SK-N-SH (cell line): ENCODE data around the gene FMC1. TPM values are rescaled to one million over a fixed set of nuclear protein-coding genes. Genes with fewer than 3 reads are reported as not detected.

ENCODE experiments used
- CTCF ChIA-PET: fragments of 300-600, 350-600 bp; formaldehyde crosslinking; extraction: SDS; loops from one replicate; lab custom pipeline; 2021; lab: Yijun Ruan, JAX
- POLR2A ChIA-PET: fragments of 350-600 bp; sonication (Branson Sonifier 250); formaldehyde crosslinking; extraction: SDS; loops from one replicate; lab custom pipeline; 2020; ENCODE audit warnings: antibody characterized with exemption, inconsistent platforms; lab: Yijun Ruan, JAX
- DNase-seq: peaks from one replicate; pipeline ENCODE4 v3.0.0; 2012
- H2AFZ ChIP-seq: fragments of 200-600 bp; sonication (generic); 2 replicates; pipeline ENCODE4 v1.8.1; 2016; ENCODE audit warnings: antibody characterized with exemption, mild to moderate bottlenecking, low read depth
- H3F3A ChIP-seq: fragments of 200-600 bp; sonication (generic); replicated peaks from 2 replicates; pipeline ENCODE3; 2016; ENCODE audit warnings: antibody characterized with exemption, mild to moderate bottlenecking; ENCODE audit not compliant: insufficient read depth
- H3K27ac ChIP-seq, 2 experiments: fragments of 200-500 bp in 1 of 2; fragments of 200-600 bp in 1 of 2; sonication (Bioruptor generic) in 1 of 2; sonication (generic), shearing (Covaris generic) in 1 of 2; 2 replicates each; pipeline versions ENCODE4 v1.5.1 to v1.6.1; 2014 to 2016; ENCODE audit warnings: low read depth in 2 of 2, inconsistent platforms in 1 of 2, low read length in 1 of 2, mild to moderate bottlenecking in 1 of 2, mixed read lengths in 1 of 2
- H3K27me3 ChIP-seq: fragments of 200-600 bp; sonication (generic), shearing (Covaris generic); 2 replicates; pipeline ENCODE4 v1.6.1; 2016; ENCODE audit warnings: mixed run types; ENCODE audit not compliant: insufficient read depth
- H3K36me3 ChIP-seq, 2 experiments: fragments of 200-500 bp in 1 of 2; fragments of 200-600 bp in 1 of 2; sonication (Bioruptor generic) in 1 of 2; sonication (generic) in 1 of 2; replicated peaks in 1 of 2; 2 replicates each; pipeline versions ENCODE3 to v1.5.1; 2014 to 2016; ENCODE audit warnings: low read length in 1 of 2, mild to moderate bottlenecking in 1 of 2; ENCODE audit not compliant: insufficient read depth in 2 of 2, control insufficient read depth in 1 of 2
- H3K4me1 ChIP-seq, 2 experiments: fragments of 200-500 bp in 1 of 2; fragments of 200-600 bp in 1 of 2; sonication (Bioruptor generic) in 1 of 2; sonication (generic), shearing (Covaris generic) in 1 of 2; 2 replicates each; pipeline versions ENCODE4 v1.5.1 to v1.6.1; 2014 to 2016; ENCODE audit warnings: low read depth in 1 of 2, low read length in 1 of 2, mixed run types in 1 of 2; ENCODE audit not compliant: insufficient read depth in 2 of 2, control insufficient read depth in 1 of 2
- H3K4me2 ChIP-seq: fragments of 200-600 bp; sonication (generic), shearing (Covaris generic); 2 replicates; pipeline ENCODE4 v1.6.1; 2017; ENCODE audit warnings: mixed run types
- H3K4me3 ChIP-seq, 2 experiments: fragments of 200-500 bp in 1 of 2; fragments of 200-600 bp in 1 of 2; sonication (Bioruptor generic) in 1 of 2; sonication (generic), shearing (Covaris generic) in 1 of 2; 2 replicates each; pipeline versions ENCODE4 v1.5.1 to v1.8.1; 2014 to 2016; ENCODE audit warnings: low read depth in 2 of 2, inconsistent platforms in 1 of 2, low read length in 1 of 2, mild to moderate bottlenecking in 1 of 2, mixed read lengths in 1 of 2, moderate library complexity in 1 of 2
- H3K79me2 ChIP-seq: fragments of 200-600 bp; sonication (generic); 2 replicates; pipeline ENCODE4 v1.8.1; 2017; ENCODE audit warnings: mild to moderate bottlenecking; ENCODE audit not compliant: insufficient read depth
- H3K9ac ChIP-seq: fragments of 200-600 bp; sonication (generic); 2 replicates; pipeline ENCODE4 v1.6.1; 2017; ENCODE audit warnings: mixed run types
- H3K9me2 ChIP-seq: fragments of 200-600 bp; sonication (generic); 2 replicates; pipeline ENCODE4 v1.6.1; 2017; ENCODE audit warnings: mixed run types
- H3K9me3 ChIP-seq: fragments of 200-600 bp; sonication (generic); 2 replicates; pipeline ENCODE4 v1.6.1; 2017; ENCODE audit warnings: mixed run types, mild to moderate bottlenecking, moderate library complexity
- H4K20me1 ChIP-seq: fragments of 200-600 bp; sonication (generic); 2 replicates; pipeline ENCODE4 v1.6.1; 2017; ENCODE audit warnings: mild to moderate bottlenecking, mixed run types; ENCODE audit not compliant: insufficient read depth
- CHD2 ChIP-seq: fragments of 150-350 bp; IDR thresholded peaks from 2 replicates; pipeline ENCODE4 v1.6.1; 2018; ENCODE audit warnings: low read length; ENCODE audit not compliant: partially characterized antibody
- ELF1 ChIP-seq: IDR thresholded peaks from 2 replicates; pipeline ENCODE4 v1.4.0; 2012
- EP300 ChIP-seq, 2 experiments: IDR thresholded peaks; 2 replicates each; pipeline versions ENCODE4 v1.4.0 to v1.6.1; 2012; ENCODE audit warnings: borderline replicate concordance in 1 of 2, low read depth in 1 of 2, low read length in 1 of 2
- EZH2phosphoT487 ChIP-seq: fragments of 200-600 bp; sonication (generic); IDR thresholded peaks from 2 replicates; pipeline ENCODE4 v1.6.1; 2017; ENCODE audit warnings: low read depth, mixed run types, mild to moderate bottlenecking, antibody characterized with exemption, moderate library complexity, borderline replicate concordance
- FOXJ3 ChIP-seq: sonication (generic); formaldehyde crosslinking; IDR thresholded peaks from 2 replicates; pipeline ENCODE4 v1.5.1; 2020; ENCODE audit warnings: mild to moderate bottlenecking, missing genetic modification reagents
- FOXM1 ChIP-seq: IDR thresholded peaks from 2 replicates; pipeline ENCODE4 v1.4.0; 2012; ENCODE audit warnings: low read depth, mild to moderate bottlenecking
- JUND ChIP-seq: IDR thresholded peaks from 2 replicates; pipeline ENCODE4 v1.4.0; 2012
- MEF2A ChIP-seq: IDR thresholded peaks from 2 replicates; pipeline ENCODE4 v1.4.0; 2012; ENCODE audit warnings: low read depth, borderline replicate concordance
- NRF1 ChIP-seq: IDR thresholded peaks from 2 replicates; pipeline ENCODE4 v1.6.1; 2012; ENCODE audit warnings: low read depth, mild to moderate bottlenecking, low read length
- POLR2AphosphoS5 ChIP-seq: IDR thresholded peaks from 2 replicates; pipeline ENCODE4 v1.6.1; 2012; ENCODE audit warnings: low read depth, low read length
- RCOR1 ChIP-seq: fragments of 150-350 bp; IDR thresholded peaks from 2 replicates; pipeline ENCODE4 v1.6.1; 2017; ENCODE audit warnings: antibody characterized with exemption, low read length
- RFX5 ChIP-seq: IDR thresholded peaks from 2 replicates; pipeline ENCODE4 v1.6.1; 2012; ENCODE audit warnings: mild to moderate bottlenecking, improper control_type of control experiment, low read length
- SIN3A ChIP-seq: IDR thresholded peaks from 2 replicates; pipeline ENCODE4 v1.6.1; 2012; ENCODE audit warnings: low read depth, mild to moderate bottlenecking, low read length, moderate library complexity, borderline replicate concordance
- SMC3 ChIP-seq: IDR thresholded peaks from 2 replicates; pipeline ENCODE4 v1.6.1; 2012; ENCODE audit warnings: low read depth, low read length, improper control_type of control experiment
- TEAD4 ChIP-seq: IDR thresholded peaks from 2 replicates; pipeline ENCODE4 v1.4.0; 2012; ENCODE audit warnings: mild to moderate bottlenecking, borderline replicate concordance; ENCODE audit not compliant: insufficient read depth
- YY1 ChIP-seq: IDR thresholded peaks from 2 replicates; pipeline ENCODE4 v1.4.0; 2012; ENCODE audit warnings: low read depth, mild to moderate bottlenecking
- WGBS: methylation state at CpG from one replicate; pipeline ENCODE4 v1.1.6; 2017; ENCODE audit warnings: low lambda C conversion rate; 5-methylcytosine and 5-hydroxymethylcytosine counted together
- polyA plus RNA-seq, 3 experiments: library from polyadenylated mRNA; depleted of rRNA; stranded (reverse); fragments of >200 nt; gene quantifications; 2 replicates each; pipeline ENCODE4 v1.2.3, GENCODE V29; 2012
- TF ChIP-seq, protein P1 (sequence below): IDR thresholded peaks from 2 replicates; pipeline ENCODE4 v1.4.0; 2012; ENCODE audit warnings: low read depth
- TF ChIP-seq, protein P2 (sequence below): IDR thresholded peaks from 2 replicates; pipeline ENCODE4 v1.6.1; 2012; ENCODE audit warnings: mild to moderate bottlenecking, low read depth, low read length, moderate library complexity
- TF ChIP-seq, protein P3 (sequence below): fragments of 150-350 bp; IDR thresholded peaks from 2 replicates; pipeline ENCODE4 v1.6.1; 2017; ENCODE audit warnings: antibody characterized with exemption, low read length, low read depth, borderline replicate concordance

FMC1 gene
- polyA plus RNA-seq, 1 of the 3 experiments (the other 2 are of a cell fraction) = 59.9 TPM

DNA sequence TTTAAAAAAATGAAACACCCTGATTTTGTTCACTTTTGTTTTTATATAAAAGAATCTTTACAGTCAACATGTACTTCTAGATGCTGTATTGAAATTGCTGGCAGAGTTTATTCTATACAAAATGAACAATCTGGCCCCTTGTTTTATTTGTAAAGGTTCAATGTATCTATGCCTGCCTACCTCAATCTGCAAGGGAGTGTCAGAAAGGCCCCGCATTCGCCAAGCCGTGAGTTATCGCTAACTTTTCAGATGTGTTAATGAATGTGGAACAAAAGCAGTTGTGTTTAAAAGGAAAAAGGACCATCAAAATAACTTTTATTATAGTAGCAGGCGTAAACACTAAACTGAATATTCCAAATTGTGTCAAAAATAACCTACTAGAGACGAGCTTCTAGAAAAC, 33.1 kb downstream of the FMC1 start:
- no peaks in the 10 kb centered on the region for H3K27me3 ChIP-seq
- no peak for TF ChIP-seq EP300 (IDR thresholded peaks at IDR 0.05; ENCODE audit: borderline replicate concordance in 1 of 2, low read depth in 1 of 2, low read length in 1 of 2)
- no peak for TF ChIP-seq RFX5
- TF ChIP-seq TEAD4 = no peak
- TF ChIP-seq RCOR1 = no peak
- TF ChIP-seq, protein P1, sequence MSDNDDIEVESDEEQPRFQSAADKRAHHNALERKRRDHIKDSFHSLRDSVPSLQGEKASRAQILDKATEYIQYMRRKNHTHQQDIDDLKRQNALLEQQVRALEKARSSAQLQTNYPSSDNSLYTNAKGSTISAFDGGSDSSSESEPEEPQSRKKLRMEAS = no peak
- TF ChIP-seq FOXJ3 (CRISPR knock-in tag) = no peak
- TF ChIP-seq ELF1 = no peak
- no peak for TF ChIP-seq CHD2
- TF ChIP-seq MEF2A = no peak
- no peak for TF ChIP-seq POLR2AphosphoS5
- TF ChIP-seq, protein P2, sequence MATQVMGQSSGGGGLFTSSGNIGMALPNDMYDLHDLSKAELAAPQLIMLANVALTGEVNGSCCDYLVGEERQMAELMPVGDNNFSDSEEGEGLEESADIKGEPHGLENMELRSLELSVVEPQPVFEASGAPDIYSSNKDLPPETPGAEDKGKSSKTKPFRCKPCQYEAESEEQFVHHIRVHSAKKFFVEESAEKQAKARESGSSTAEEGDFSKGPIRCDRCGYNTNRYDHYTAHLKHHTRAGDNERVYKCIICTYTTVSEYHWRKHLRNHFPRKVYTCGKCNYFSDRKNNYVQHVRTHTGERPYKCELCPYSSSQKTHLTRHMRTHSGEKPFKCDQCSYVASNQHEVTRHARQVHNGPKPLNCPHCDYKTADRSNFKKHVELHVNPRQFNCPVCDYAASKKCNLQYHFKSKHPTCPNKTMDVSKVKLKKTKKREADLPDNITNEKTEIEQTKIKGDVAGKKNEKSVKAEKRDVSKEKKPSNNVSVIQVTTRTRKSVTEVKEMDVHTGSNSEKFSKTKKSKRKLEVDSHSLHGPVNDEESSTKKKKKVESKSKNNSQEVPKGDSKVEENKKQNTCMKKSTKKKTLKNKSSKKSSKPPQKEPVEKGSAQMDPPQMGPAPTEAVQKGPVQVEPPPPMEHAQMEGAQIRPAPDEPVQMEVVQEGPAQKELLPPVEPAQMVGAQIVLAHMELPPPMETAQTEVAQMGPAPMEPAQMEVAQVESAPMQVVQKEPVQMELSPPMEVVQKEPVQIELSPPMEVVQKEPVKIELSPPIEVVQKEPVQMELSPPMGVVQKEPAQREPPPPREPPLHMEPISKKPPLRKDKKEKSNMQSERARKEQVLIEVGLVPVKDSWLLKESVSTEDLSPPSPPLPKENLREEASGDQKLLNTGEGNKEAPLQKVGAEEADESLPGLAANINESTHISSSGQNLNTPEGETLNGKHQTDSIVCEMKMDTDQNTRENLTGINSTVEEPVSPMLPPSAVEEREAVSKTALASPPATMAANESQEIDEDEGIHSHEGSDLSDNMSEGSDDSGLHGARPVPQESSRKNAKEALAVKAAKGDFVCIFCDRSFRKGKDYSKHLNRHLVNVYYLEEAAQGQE = no peak
- no peak for TF ChIP-seq SIN3A
- no peak for TF ChIP-seq SMC3
- H2AFZ ChIP-seq = no peak overlapping the region
- H3K9ac ChIP-seq = no peak overlapping the region
- no peak for DNase-seq
- 96% methylated on average over 6 of the region's 6 CpGs for WGBS
- H3K36me3 ChIP-seq = peaks cover 45 to 66% of the 10 kb centered on the region in 2 experiments
- H3K9me3 ChIP-seq = no peaks in the 10 kb centered on the region
- no peak overlapping the region for H3K27ac ChIP-seq
- peaks cover 14% of the 10 kb centered on the region for H3F3A ChIP-seq
- no peak overlapping the region for H3K4me2 ChIP-seq
- H3K4me1 ChIP-seq = peaks cover 4 to 7% of the 10 kb centered on the region in 2 experiments; a peak in 3 of 4 replicates
- CTCF ChIA-PET = interaction anchor here (0.8 to 1.7 kb wide), 2 partner anchors 18 to 34 kb away, joined by 3 read pairs; no protein-coding TSS in a partner anchor
- POLR2A ChIA-PET = interaction anchor here (2.5 kb wide), 1 partner anchor 14 kb away, joined by 9 read pairs; the partner anchor contains the start of gene LUC7L2
- H4K20me1 ChIP-seq = peaks cover 68% of the 10 kb centered on the region
- peaks cover 98% of the 10 kb centered on the region for H3K79me2 ChIP-seq
- H3K9me2 ChIP-seq = no peaks in the 10 kb centered on the region
- H3K4me3 ChIP-seq = no peak overlapping the region

DNA sequence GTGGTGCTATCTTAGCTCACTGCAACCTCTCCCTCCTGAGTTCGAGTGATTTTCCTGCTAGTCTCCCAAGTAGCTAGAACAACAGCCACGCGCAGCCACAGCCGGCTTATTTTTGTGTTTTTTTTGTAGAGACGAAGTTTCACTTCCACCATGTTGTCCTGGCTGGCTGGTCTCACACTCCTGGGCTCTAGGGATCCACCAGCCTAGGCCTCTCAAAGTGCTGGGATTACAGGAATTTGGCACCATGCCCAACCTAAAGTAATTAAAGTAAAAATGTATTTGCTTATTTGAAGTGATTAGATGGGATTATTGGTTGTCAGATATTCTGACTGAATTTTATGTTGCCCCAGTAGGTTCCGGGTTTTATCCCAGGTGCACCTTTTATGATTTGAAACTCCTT, 41.3 kb downstream of the FMC1 start:
- Histone ChIP-seq H3K36me3 (peaks cover 19 to 96% of the 10 kb centered on the region in 2 experiments), H3K27ac (no peak overlapping the region), H2AFZ (no peak overlapping the region), H3K9me2 (no peaks in the 10 kb centered on the region), H3F3A (peaks cover 14% of the 10 kb centered on the region), H3K79me2 (peaks cover 98% of the 10 kb centered on the region), H3K4me1 (no peaks in the 10 kb centered on the region), H3K9ac (no peak overlapping the region), H3K9me3 (no peaks in the 10 kb centered on the region), H3K4me2 (no peak overlapping the region), H4K20me1 (peaks cover 21% of the 10 kb centered on the region), H3K4me3 (no peak overlapping the region), H3K27me3 (no peaks in the 10 kb centered on the region)
- CTCF ChIA-PET = no interaction called here
- 99% methylated on average over 6 of the region's 6 CpGs for WGBS
- POLR2A ChIA-PET = no interaction called here
- no peak for DNase-seq
- TF ChIP-seq, protein P1 = no peak
- TF ChIP-seq JUND = no peak
- no peak for TF ChIP-seq NRF1
- TF ChIP-seq SMC3 = no peak
- TF ChIP-seq EZH2phosphoT487 = no peak
- no peak for TF ChIP-seq YY1
- no peak for TF ChIP-seq RCOR1
- TF ChIP-seq, protein P3, sequence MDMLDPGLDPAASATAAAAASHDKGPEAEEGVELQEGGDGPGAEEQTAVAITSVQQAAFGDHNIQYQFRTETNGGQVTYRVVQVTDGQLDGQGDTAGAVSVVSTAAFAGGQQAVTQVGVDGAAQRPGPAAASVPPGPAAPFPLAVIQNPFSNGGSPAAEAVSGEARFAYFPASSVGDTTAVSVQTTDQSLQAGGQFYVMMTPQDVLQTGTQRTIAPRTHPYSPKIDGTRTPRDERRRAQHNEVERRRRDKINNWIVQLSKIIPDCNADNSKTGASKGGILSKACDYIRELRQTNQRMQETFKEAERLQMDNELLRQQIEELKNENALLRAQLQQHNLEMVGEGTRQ = no peak
- TF ChIP-seq, protein P2 = no peak
- TF ChIP-seq FOXM1 = no peak
- TF ChIP-seq, all 33 proteins: peak for 0
